Islet precursor cell (in vitro differentiated cells): ENCODE data around the gene HPCAL4.

Experiments used
- DNase-seq: peaks from one replicate; pipeline ENCODE4 v3.0.0-alpha.2; 2018

The HPCAL4 gene

GRCh38 chr1:39675220-39675619 lies 16.0 kb downstream of the HPCAL4 start:
- DNase-seq = no peak

- DNase-seq = no peak
Measured at GRCh38 chr1:39673215-39673614, 18.0 kb downstream of the HPCAL4 start.

GRCh38 chr1:39672551-39672947 lies 18.7 kb downstream of the HPCAL4 start:
- DNase-seq = peak; percentile 63

GRCh38 chr1:39671793-39672550 lies 19.3 kb downstream of the HPCAL4 start, which contains the start of gene NT5C1A:
NT5C1A (minus strand) TSS chr1:39672107; CDS start chr1:39672038, 69 bp downstream.
- DNase-seq = peak; percentile 68

GRCh38 chr1:39671433-39671792 lies 19.8 kb downstream of the HPCAL4 start:
- no peak for DNase-seq

- no peak for DNase-seq
Measured at GRCh38 chr1:39670689-39671088, 20.5 kb downstream of the HPCAL4 start.

- no peak for DNase-seq
Measured at GRCh38 chr1:39668894-39669293, 22.3 kb downstream of the HPCAL4 start.

GRCh38 chr1:39668111-39668510 lies 23.1 kb downstream of the HPCAL4 start:
- DNase-seq = no peak

- no peak for DNase-seq
Measured at GRCh38 chr1:39666772-39667171, 24.5 kb downstream of the HPCAL4 start.

GRCh38 chr1:39663559-39663958 lies 27.7 kb downstream of the HPCAL4 start:
- DNase-seq = no peak

GRCh38 chr1:39662861-39663260 lies 28.4 kb downstream of the HPCAL4 start:
- DNase-seq = no peak

- DNase-seq = no peak
Measured at GRCh38 chr1:39659538-39659937, 31.7 kb downstream of the HPCAL4 start.

GRCh38 chr1:39659110-39659509 lies 32.1 kb downstream of the HPCAL4 start:
- DNase-seq = no peak

GRCh38 chr1:39657923-39658485 lies 33.2 kb downstream of the HPCAL4 start:
- peak; percentile 83 for DNase-seq

- DNase-seq = no peak
Measured at GRCh38 chr1:39657402-39657801, 33.8 kb downstream of the HPCAL4 start.

- DNase-seq = no peak
Measured at GRCh38 chr1:39656391-39656790, 34.8 kb downstream of the HPCAL4 start.

- DNase-seq = no peak
Measured at GRCh38 chr1:39655578-39656268, 35.5 kb downstream of the HPCAL4 start.

- no peak for DNase-seq
Measured at GRCh38 chr1:39654291-39654690, 36.9 kb downstream of the HPCAL4 start.

GRCh38 chr1:39653546-39654031 lies 37.6 kb downstream of the HPCAL4 start:
- DNase-seq = peak; percentile 87

GRCh38 chr1:39652554-39652953 lies 38.7 kb downstream of the HPCAL4 start:
- DNase-seq = no peak

GRCh38 chr1:39652105-39652504 lies 39.1 kb downstream of the HPCAL4 start:
- no peak for DNase-seq

- DNase-seq = no peak
Measured at GRCh38 chr1:39650431-39650830, 40.8 kb downstream of the HPCAL4 start.

- no peak for DNase-seq
Measured at GRCh38 chr1:39649636-39650185, 41.5 kb downstream of the HPCAL4 start.

- DNase-seq = no peak
Measured at GRCh38 chr1:39648496-39648895, 42.7 kb downstream of the HPCAL4 start.
